GM21423 (cell line): ENCODE data around the gene MAP4K3.
"Not testable (repeated sequence)": the region's sequence is repeated elsewhere in the genome, so short reads cannot be mapped to it uniquely, and the experiment has no call there.

Experiments used
- ATAC-seq: cut with Tn5 transposase; IDR thresholded peaks from one replicate; pipeline ENCODE4 v1.9.1; 2021; ENCODE audit warnings: mild to moderate bottlenecking, moderate library complexity; ENCODE audit not compliant: unreplicated experiment

Gene MAP4K3

GRCh38 chr2:39377226-39377939 lies 59.7 kb downstream of the MAP4K3 start:
- peak; percentile 92 for ATAC-seq

GRCh38 chr2:39375917-39376316 lies 61.2 kb downstream of the MAP4K3 start:
- ATAC-seq: no peak

- no peak for ATAC-seq
Observed at GRCh38 chr2:39373181-39373802, 63.8 kb downstream of the MAP4K3 start.

- no peak for ATAC-seq
Observed at GRCh38 chr2:39370101-39370500, 67.0 kb downstream of the MAP4K3 start.

- no peak for ATAC-seq
Observed at GRCh38 chr2:39368846-39369245, 68.2 kb downstream of the MAP4K3 start.

- ATAC-seq: no peak
Observed at GRCh38 chr2:39368376-39368775, 68.7 kb downstream of the MAP4K3 start.

GRCh38 chr2:39362595-39362994 lies 74.5 kb downstream of the MAP4K3 start:
- ATAC-seq: no peak

- no peak for ATAC-seq
Observed at GRCh38 chr2:39361511-39361910, 75.6 kb downstream of the MAP4K3 start.

- not testable (repeated sequence) for ATAC-seq
Observed at GRCh38 chr2:39360342-39360741, 76.7 kb downstream of the MAP4K3 start.

GRCh38 chr2:39359453-39360038 lies 77.5 kb downstream of the MAP4K3 start:
- ATAC-seq: no peak

- ATAC-seq: no peak
Observed at GRCh38 chr2:39356922-39357639, 80.0 kb downstream of the MAP4K3 start.

GRCh38 chr2:39350658-39351057 lies 86.4 kb downstream of the MAP4K3 start:
- ATAC-seq: no peak

- no peak for ATAC-seq
Observed at GRCh38 chr2:39338502-39338901, 98.6 kb downstream of the MAP4K3 start.

GRCh38 chr2:39335930-39336329 lies 101.2 kb downstream of the MAP4K3 start:
- ATAC-seq: no peak

GRCh38 chr2:39334978-39335377 lies 102.1 kb downstream of the MAP4K3 start:
- no peak for ATAC-seq

- ATAC-seq: no peak
Observed at GRCh38 chr2:39334529-39334928, 102.6 kb downstream of the MAP4K3 start.

- no peak for ATAC-seq
Observed at GRCh38 chr2:39326644-39327043, 110.4 kb downstream of the MAP4K3 start.

- no peak for ATAC-seq
Observed at GRCh38 chr2:39325966-39326365, 111.1 kb downstream of the MAP4K3 start.

GRCh38 chr2:39321056-39322035 lies 115.7 kb downstream of the MAP4K3 start:
- ATAC-seq: not testable (repeated sequence)

- ATAC-seq: no peak
Observed at GRCh38 chr2:39320162-39320561, 116.9 kb downstream of the MAP4K3 start.
